GM18520 (cell line): ENCODE data around the gene CRYBG2.
"Not testable (repeated sequence)": the region's sequence is repeated elsewhere in the genome, so short reads cannot be mapped to it uniquely, and the experiment has no call there.

Experiments used
- ATAC-seq: cut with Tn5 transposase; IDR thresholded peaks from one replicate; pipeline ENCODE4 v1.9.1; 2021; ENCODE audit not compliant: unreplicated experiment

Gene CRYBG2

GRCh38 chr1:26350701-26351589 lies 3.0 kb downstream of the CRYBG2 start:
- ATAC-seq, result no peak

GRCh38 chr1:26350343-26350700 lies 3.6 kb downstream of the CRYBG2 start:
- ATAC-seq, result no peak

DNA sequence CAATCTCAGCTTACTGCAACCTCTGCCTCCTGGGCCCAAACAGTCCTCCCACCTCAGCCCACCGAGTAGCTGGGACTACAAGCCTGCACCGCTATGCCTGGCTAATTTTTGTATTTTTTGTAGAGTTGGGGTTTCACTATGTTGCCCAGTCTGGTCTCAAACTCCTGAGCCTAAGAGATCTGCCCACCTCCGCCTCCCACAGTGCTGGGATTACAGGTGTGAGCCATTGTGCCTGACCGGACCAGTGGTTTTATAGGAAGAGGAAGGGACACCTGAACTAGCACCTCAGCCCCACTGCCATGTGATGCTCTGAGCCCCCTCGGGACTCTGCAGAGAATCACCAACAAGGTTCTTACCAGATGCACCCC lies 4.1 kb downstream of the CRYBG2 start:
- ATAC-seq, result no peak

DNA sequence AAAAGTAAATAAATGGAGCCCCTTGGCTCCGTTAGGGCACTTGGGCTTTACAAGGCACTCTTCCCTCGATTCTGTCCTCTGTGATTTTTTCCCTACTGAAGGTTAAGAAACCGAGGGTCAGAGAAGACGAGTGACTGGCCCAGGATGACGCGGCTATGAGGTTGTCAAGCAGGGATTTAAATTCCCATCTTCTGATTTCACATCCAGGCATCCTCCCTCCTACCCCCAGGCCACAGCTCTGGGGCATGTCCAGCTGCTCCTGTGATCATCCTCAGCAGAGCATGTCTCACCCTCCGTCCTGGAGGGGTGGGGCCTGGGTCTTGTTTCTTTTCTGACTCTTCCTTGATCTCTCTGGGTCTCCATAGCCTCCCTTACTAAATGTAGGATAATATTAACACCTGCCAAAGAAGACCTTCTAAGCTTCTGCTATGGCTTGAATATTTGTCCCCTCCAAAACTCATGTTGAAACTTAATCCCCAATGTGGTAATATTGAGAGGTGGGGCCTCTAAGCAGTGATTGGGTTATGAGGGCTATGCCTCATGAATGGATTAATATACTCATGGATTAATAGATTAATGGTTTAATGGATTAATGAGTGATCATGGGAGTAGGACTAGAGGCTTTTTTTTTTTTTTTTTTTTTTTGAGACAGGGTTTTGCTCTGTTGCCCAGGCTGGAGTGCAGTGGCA lies 4.6 kb downstream of the CRYBG2 start:
- no peak for ATAC-seq

GRCh38 chr1:26346274-26347033 lies 7.5 kb downstream of the CRYBG2 start:
- ATAC-seq, result no peak

DNA sequence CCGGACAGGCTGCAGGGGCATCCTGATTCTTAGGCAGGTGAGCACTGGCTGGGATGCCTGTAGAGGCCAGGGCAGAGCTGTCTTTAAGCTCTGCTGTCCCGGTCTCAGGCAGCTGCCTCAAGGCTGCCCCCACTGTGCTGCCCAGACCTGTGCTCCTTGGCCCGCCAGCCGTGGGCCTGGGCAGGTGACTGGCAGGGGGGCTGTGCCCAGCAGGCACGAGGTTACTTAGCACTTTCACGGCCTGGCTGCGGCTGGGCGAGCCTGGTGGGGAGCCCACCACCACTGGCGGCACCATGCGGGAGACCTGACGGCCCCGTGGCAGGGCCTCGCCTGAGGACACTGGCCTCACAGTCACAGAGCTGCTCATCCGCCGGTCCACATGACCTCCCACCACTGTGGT lies 8.2 kb downstream of the CRYBG2 start:
- no peak for ATAC-seq

GRCh38 chr1:26344147-26344920 lies 9.6 kb downstream of the CRYBG2 start:
- ATAC-seq, result no peak

DNA sequence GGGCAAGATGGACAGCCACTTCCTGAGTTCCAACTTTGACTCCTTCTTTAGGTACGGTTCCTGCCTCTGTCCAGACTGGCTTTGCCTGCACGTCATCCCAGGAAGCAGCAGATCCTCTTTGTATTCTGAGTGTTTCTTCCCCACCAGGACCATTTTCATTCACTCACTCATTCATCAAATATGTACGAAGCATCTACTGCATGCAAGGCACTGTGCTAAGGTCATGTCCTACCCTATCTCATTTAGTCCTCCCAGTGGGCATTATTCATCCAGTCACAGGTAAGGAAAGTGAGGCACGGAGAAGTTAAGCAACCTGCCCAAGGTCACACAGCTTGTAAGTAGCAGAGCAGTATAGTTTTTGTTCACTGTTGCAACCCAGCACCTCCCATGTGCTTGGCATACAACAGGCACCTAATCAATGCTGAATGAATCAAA lies 13.9 kb downstream of the CRYBG2 start:
- no peak for ATAC-seq

DNA sequence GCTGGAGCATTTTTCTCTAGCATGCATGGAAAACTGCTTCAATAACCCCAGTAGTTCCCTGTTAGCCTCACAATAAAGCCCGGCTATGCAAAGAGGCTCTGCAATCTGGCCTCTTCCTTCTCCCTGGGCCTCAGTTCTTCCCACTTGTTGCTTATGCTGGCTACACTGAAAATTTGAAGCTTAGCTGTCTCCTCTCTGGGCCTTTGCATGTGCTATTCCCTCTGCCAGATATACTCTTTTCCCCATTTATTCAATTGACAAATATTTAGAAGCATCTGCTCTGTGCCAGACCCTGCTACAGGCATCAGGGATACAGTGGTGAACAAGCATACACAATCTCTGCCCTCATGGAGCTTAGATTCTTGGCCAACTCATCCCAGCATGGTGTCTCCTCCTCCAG lies 15.3 kb downstream of the CRYBG2 start:
- no peak for ATAC-seq

GRCh38 chr1:26337625-26338024 lies 16.3 kb downstream of the CRYBG2 start:
- ATAC-seq, result no peak

DNA sequence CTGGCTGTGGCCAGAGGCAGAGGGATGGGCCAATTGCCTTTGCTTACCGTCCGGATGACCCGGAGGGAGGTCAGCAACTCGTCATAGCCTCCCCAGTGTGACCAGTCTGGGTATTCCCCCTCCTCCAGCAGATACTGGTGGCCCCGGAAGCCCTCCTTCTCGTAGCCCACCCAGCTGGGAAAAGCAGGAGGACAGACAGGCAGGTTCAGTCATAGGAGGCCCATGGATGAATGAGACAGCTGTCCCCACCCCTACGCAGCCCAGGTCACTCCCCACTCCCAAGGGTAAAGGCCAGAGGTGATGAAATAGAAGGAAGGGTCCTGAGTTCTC lies 16.8 kb downstream of the CRYBG2 start:
- no peak for ATAC-seq

GRCh38 chr1:26336477-26337205 lies 17.3 kb downstream of the CRYBG2 start:
- no peak for ATAC-seq

DNA sequence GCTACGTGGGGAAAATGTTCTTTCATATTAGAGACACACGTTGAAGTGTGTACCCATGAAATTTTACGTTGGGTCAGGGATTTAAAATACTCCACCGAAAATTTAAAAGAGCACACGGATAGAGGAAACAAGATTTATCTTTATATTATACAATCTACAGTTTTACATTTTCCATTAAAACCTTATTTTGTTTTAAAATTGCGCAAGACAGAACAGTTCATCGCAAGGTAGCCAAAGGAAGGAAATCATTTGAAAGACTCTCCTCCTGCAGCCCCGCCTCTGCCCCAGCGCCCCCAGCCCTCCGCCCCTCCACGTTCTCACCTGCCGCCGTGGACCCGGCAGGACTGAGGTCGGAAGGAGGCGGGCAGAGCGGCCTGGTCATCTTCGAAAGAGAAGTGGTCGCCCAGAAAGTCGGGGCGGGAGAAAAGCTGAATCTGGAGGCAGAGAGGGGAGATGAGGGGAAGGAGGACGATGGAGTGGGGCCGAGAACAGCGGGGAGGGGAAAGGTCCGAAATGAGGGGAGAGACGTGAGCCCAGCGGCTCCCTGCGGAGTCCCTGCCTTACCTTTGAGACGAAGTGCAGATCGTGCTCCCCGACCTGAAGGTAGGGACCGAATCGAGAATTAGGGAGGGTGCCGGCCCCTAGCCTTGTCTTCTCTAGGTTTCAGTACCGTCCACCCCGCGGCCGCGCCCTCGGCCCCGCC lies 18.0 kb downstream of the CRYBG2 start:
- ATAC-seq, result no peak

DNA sequence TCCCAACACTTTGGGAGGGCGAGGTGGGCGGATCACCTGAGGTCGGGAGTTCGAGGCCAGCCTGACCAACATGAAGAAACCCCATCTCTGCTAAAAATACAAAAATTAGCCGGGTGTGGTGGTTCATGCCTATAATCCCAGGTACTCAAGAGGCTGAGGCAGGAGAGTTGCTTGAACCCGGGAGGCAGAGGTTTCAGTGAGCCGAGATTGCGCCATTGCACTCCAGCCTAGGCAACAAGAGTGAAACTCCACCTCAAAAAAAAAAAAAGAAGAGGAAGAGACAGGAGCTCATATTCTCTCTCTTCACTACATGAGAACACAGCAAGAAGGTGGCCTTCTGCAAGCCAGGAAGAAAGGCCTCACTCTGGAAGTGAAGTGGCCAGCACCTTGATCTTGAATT lies 20.6 kb downstream of the CRYBG2 start:
- ATAC-seq, result not testable (repeated sequence)

DNA sequence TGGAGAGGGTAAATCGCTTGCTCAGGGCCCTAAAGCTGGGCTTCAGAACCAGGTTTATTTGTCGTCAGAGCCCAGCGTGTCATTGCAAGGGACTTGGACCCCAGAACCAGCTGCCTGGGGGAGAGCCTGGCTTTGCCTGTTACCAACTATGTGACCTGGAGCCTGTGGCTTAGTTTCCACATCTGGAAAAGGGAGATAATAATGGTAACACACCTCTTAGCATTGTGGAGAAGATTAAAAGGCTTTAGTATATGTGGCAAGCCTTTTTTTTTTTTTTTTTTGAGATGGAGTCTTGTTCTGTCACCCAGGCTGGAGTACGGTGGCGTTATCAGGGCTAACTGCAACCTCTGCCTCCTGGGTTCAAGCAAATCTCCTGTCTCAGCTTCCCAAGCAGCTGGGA lies 23.7 kb downstream of the CRYBG2 start:
- no peak for ATAC-seq

DNA sequence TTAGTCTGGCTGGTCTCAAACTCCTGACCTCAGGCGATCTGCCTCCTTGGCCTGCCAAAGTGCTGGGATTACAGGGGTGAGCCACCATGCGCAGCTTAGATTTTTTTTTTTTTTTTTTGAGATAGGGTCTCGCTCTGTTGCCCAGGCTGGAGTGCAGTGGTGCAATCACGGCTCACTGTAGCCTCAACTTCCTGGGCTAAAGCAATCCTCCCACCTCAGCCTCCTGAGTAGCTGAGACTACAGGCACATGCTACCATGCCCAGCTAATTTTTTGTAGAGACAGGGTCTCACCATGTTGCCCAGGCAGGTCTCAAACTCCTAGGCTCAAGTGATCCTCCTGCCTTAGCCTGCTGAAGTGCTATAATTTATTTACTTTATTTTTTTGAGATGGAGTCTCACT lies 24.6 kb downstream of the CRYBG2 start:
- not testable (repeated sequence) for ATAC-seq

DNA sequence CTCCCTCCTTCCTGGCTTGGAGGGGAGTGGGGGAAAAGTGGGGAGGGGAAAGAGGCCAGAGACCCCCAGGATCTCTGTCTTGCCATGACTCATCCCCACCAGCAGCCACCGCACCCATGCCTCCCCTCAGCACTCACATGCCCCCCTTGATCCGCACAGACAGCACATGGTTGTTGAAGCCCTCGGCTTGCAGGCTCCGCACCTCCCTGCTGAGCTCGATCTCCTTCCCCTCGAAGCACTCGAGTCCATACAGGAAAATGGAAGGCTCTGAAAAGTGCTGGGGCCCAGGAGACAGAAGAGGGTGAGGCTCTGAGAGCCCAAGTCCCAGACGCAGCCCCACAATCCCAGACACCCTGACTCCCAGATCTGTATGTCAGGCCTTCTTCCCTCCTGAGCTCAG lies 25.3 kb downstream of the CRYBG2 start:
- no peak for ATAC-seq

GRCh38 chr1:26327956-26328362 lies 26.0 kb downstream of the CRYBG2 start:
- no peak for ATAC-seq

DNA sequence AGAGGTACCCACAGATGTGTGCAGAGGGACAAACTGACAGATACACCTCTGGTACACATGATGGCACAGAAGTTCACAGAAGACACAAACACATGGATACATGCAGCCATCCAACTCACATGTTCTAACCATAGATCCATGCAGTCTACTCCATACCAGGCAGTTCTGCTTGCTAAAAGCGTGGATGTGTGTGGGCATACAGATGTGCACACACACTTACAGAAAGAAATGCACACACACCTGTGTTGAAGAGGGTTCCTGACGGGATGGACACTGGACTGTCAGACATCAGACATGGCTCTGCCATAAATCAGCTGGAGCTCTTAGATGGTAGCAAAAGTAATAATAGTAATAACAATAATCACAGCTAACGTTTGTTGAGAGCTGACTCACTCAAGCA lies 29.4 kb downstream of the CRYBG2 start:
- ATAC-seq, result no peak

DNA sequence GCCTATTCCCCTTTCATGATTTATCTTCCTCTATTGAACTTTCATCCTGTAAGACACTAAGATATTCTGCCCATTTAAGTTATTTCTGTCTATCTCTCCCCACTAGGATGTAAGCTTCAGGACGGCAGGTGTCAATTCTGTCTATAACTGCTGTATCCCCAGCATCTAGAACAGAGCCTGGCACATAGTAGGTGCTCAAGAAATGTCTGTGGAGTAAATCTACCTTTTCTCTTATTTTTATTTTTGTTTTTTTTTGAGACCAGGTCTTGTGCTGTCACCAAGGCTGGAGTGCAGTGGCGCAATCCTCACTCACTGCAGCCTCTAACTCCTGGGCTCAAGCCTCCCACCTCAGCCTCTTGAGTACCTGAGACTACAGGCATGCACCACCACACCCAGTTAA lies 30.5 kb downstream of the CRYBG2 start:
- no peak for ATAC-seq
